ENCODE results near the gene ALDH9A1.
"Not testable (repeated sequence)": the region's sequence is repeated elsewhere in the genome, so short reads cannot be mapped to it uniquely, and the experiment has no call there.

Gene ALDH9A1

DNA sequence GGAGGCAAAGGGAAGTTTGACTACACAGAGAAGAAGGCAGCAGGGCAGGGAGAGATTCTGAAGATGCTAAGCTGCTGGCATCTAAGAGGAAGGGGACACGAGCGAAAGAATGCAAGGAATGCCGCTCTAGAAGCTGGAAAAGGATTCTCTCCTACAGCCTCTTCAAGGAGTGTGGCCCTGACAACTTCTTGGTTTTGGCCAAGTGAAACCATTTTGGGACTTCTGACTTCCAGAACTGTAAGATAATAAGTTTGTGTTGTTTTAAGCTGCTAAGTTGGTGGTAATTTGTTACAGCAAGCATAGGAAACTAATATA, 38.8 kb downstream of the ALDH9A1 start:
- no peaks in the 10 kb centered on the region for H3F3A ChIP-seq (ENCODE audit: low read depth)
- H3K4me1 ChIP-seq (ENCODE audit: insufficient read depth, low read length, poor library complexity, severe bottlenecking), result no peaks in the 10 kb centered on the region
- TF ChIP-seq, protein P1, sequence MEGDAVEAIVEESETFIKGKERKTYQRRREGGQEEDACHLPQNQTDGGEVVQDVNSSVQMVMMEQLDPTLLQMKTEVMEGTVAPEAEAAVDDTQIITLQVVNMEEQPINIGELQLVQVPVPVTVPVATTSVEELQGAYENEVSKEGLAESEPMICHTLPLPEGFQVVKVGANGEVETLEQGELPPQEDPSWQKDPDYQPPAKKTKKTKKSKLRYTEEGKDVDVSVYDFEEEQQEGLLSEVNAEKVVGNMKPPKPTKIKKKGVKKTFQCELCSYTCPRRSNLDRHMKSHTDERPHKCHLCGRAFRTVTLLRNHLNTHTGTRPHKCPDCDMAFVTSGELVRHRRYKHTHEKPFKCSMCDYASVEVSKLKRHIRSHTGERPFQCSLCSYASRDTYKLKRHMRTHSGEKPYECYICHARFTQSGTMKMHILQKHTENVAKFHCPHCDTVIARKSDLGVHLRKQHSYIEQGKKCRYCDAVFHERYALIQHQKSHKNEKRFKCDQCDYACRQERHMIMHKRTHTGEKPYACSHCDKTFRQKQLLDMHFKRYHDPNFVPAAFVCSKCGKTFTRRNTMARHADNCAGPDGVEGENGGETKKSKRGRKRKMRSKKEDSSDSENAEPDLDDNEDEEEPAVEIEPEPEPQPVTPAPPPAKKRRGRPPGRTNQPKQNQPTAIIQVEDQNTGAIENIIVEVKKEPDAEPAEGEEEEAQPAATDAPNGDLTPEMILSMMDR (conservative IDR thresholded peaks at IDR 0.05; ENCODE audit: low read length), result no peak
- TF ChIP-seq EZH2phosphoT487 (IDR thresholded peaks at IDR 0.05; ENCODE audit: borderline replicate concordance), result no peak
- no peak overlapping the region for H2AFZ ChIP-seq (ENCODE audit: low read length)
- no peaks in the 10 kb centered on the region for H3K9me2 ChIP-seq (replicated peaks; ENCODE audit: low read depth, low read length)
- H4K20me1 ChIP-seq (ENCODE audit: insufficient read depth, low read length, poor library complexity, severe bottlenecking), result no peaks in the 10 kb centered on the region
- H3K9ac ChIP-seq (ENCODE audit: low read depth, low read length, poor library complexity, severe bottlenecking), result no peak overlapping the region
- H3K4me3 ChIP-seq (ENCODE audit: low read length, poor library complexity, severe bottlenecking), result no peak overlapping the region
- H3K4me2 ChIP-seq (ENCODE audit: low read depth, low read length, poor library complexity, severe bottlenecking), result no peak overlapping the region
- H3K27me3 ChIP-seq (ENCODE audit: insufficient read depth, low read length, poor library complexity, severe bottlenecking), result no peaks in the 10 kb centered on the region
- no peaks in the 10 kb centered on the region for H3K79me2 ChIP-seq (ENCODE audit: insufficient read depth, low read length)
- H3K9me3 ChIP-seq (ENCODE audit: insufficient read depth, low read depth, low read length), result no peaks in the 10 kb centered on the region
- H3K36me3 ChIP-seq (ENCODE audit: insufficient read depth, low read length), result peaks cover 65% of the 10 kb centered on the region

DNA sequence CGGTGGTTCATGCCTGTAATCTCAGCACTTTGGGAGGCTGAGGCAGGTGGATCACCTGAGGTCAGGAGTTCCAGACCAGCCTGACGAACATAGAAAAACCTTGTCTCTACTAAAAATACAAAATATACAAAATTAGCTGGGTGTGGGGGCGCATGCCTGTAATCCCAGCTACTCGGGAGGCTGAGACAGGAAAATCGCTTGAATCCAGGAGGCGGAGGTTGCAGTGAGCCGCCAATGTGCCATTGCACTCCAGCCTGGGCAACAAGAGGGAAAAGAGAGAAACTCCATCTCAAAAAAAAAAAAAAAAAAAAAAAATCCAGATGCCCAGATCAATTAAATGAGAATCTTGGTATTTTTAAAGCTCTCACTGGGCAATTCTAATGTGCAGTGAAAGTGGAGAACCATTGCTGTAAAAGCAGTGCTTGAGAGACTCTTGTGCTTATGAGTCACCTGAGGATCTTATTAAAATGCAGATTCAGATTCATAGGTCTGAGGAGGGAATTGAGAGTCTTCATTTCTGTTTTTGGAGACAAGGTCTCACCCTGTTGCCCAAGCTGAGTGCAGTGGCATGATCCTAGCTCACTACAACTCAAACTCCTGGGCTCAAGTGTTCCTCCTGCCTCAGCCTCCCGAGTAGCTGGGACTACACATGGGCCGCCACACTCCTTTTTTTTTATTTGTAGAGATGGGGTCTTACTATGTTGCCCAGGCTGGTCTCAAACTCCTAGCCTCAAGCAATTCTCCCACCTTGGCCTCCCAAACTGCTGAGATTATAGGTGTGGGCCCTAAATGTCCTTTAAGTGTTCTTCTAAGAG, 39.4 kb downstream of the ALDH9A1 start:
- H3K27me3 ChIP-seq (ENCODE audit: insufficient read depth, low read length, poor library complexity, severe bottlenecking); H3K4me3 ChIP-seq (ENCODE audit: low read length, poor library complexity, severe bottlenecking); H3K9ac ChIP-seq (ENCODE audit: low read depth, low read length, poor library complexity, severe bottlenecking); H3K9me2 ChIP-seq (replicated peaks; ENCODE audit: low read depth, low read length); H3K4me1 ChIP-seq (ENCODE audit: insufficient read depth, low read length, poor library complexity, severe bottlenecking); H4K20me1 ChIP-seq (ENCODE audit: insufficient read depth, low read length, poor library complexity, severe bottlenecking); H3F3A ChIP-seq (ENCODE audit: low read depth); H2AFZ ChIP-seq (ENCODE audit: low read length); H3K4me2 ChIP-seq (ENCODE audit: low read depth, low read length, poor library complexity, severe bottlenecking); H3K79me2 ChIP-seq (ENCODE audit: insufficient read depth, low read length); H3K9me3 ChIP-seq (ENCODE audit: insufficient read depth, low read depth, low read length): not testable (repeated sequence)
- H3K36me3 ChIP-seq (ENCODE audit: insufficient read depth, low read length), result peaks cover 61% of the 10 kb centered on the region

DNA sequence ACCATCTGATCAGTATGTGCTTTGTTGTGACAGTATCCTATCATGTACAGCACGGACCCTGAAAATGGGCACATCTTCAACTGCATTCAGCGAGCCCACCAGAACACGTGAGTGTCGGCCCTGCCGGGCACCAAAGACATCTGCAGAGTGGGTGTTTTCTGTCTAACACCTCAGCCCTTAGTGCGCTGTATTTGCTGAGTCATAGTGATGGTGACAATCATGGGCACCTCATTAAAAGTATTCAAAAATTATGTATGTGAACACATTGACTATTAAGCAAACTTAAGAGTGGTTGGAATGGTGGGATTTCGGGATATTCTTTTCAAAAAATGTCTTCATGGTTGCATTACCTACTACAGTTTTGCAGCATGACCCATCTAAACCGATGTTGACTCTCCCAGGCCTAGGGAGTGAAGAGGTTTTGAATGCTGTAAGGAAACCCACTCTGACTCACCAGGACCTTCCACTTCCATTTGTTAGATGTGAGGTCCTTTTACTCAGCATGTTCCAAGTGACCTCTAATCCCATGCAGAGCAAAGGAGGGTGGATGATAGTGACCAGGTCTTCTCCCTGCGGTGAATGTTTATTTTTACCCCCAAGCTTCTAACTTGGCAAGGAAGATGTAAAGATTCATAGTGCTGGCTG, 47.3 kb downstream of the ALDH9A1 start:
- Histone ChIP-seq H3K36me3 (ENCODE audit: insufficient read depth, low read length) (peaks cover 20% of the 10 kb centered on the region; the same call in 1 of the 2 replicates), H4K20me1 (ENCODE audit: insufficient read depth, low read length, poor library complexity, severe bottlenecking) (no peaks in the 10 kb centered on the region), H3K27me3 (ENCODE audit: insufficient read depth, low read length, poor library complexity, severe bottlenecking) (no peaks in the 10 kb centered on the region), H3F3A (ENCODE audit: low read depth) (no peaks in the 10 kb centered on the region), H3K9me2 (replicated peaks; ENCODE audit: low read depth, low read length) (no peaks in the 10 kb centered on the region), H3K9ac (ENCODE audit: low read depth, low read length, poor library complexity, severe bottlenecking) (no peak overlapping the region), H3K4me1 (ENCODE audit: insufficient read depth, low read length, poor library complexity, severe bottlenecking) (peaks cover 2% of the 10 kb centered on the region), H2AFZ (ENCODE audit: low read length) (no peak overlapping the region), H3K79me2 (ENCODE audit: insufficient read depth, low read length) (no peaks in the 10 kb centered on the region), H3K4me3 (ENCODE audit: low read length, poor library complexity, severe bottlenecking) (no peak overlapping the region), H3K4me2 (ENCODE audit: low read depth, low read length, poor library complexity, severe bottlenecking) (no peak overlapping the region), H3K9me3 (ENCODE audit: insufficient read depth, low read depth, low read length) (no peaks in the 10 kb centered on the region)
- no peak for TF ChIP-seq EZH2phosphoT487 (IDR thresholded peaks at IDR 0.05; ENCODE audit: borderline replicate concordance)
- TF ChIP-seq, protein P1 (conservative IDR thresholded peaks at IDR 0.05; ENCODE audit: low read length), result no peak

All from Loucy (cell line).